Measurements from ENCODE around the gene NEK9. TPM values are rescaled to one million over a fixed set of nuclear protein-coding genes. Genes with fewer than 3 reads are reported as not detected.

NEK9 gene
- polyA plus RNA-seq, 1 experiment, result 82.3 TPM

DNA sequence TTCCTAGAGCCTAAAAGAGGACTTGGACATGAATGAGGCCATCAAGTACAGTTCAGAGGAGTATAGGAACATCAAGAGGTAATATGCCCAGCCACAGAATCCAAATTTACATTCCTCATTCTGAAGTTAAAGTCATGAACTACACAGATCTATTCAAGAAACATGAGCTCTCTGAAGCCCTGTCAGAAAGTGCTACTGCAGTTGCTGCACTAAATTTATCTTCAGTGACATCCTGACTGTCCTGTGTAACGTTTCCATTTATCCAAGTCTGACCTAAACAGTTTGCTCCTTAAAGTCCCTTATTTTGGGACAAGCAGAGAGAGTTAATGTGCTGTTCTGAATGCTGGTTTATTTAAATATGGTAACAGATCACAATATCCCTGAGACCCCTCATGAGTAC is 28.2 kb downstream of the NEK9 start:
- CTCF ChIA-PET, result interaction anchor here (0.8 to 1.4 kb wide), 2 partner anchors 10 to 205 kb away, joined by 3 to 10 read pairs; no protein-coding TSS in a partner anchor
- POLR2A ChIA-PET, result no interaction called here
- H3K9me3 ChIP-seq (ENCODE audit: control insufficient read depth, insufficient read depth, low read length), result no peaks in the 10 kb centered on the region
- DNase-seq (ENCODE audit: low read depth, low spot score), result no peak
- no peak overlapping the region for H3K27ac ChIP-seq (ENCODE audit: low read depth, low read length)
- no peaks in the 10 kb centered on the region for H3K27me3 ChIP-seq (ENCODE audit: control insufficient read depth, insufficient read depth, low read length)
- TF ChIP-seq, protein P1, sequence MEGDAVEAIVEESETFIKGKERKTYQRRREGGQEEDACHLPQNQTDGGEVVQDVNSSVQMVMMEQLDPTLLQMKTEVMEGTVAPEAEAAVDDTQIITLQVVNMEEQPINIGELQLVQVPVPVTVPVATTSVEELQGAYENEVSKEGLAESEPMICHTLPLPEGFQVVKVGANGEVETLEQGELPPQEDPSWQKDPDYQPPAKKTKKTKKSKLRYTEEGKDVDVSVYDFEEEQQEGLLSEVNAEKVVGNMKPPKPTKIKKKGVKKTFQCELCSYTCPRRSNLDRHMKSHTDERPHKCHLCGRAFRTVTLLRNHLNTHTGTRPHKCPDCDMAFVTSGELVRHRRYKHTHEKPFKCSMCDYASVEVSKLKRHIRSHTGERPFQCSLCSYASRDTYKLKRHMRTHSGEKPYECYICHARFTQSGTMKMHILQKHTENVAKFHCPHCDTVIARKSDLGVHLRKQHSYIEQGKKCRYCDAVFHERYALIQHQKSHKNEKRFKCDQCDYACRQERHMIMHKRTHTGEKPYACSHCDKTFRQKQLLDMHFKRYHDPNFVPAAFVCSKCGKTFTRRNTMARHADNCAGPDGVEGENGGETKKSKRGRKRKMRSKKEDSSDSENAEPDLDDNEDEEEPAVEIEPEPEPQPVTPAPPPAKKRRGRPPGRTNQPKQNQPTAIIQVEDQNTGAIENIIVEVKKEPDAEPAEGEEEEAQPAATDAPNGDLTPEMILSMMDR (IDR thresholded peaks at IDR 0.05; ENCODE audit: low read depth, low read length), result no peak
- no peak overlapping the region for H3K4me3 ChIP-seq (ENCODE audit: low read depth, low read length)

DNA sequence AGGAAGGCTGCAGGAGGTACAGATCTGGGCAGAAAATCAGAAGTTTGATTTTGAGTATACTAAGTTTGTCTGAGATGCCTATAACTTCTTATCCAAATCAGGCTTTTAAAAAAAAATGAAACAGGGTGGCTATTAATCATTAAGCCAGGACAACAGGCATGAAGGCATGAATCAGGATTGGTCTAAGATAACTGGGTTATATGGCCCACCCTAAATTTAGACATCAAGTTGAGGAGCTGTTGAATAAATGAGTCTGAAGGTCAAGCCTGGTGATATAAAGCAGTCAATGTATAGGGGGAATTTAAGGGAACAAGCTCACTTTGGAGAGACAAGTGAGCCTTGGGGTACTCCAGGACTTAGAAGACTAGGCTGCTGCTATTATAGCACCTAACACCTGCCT is 28.6 kb downstream of the NEK9 start:
- H3K27me3 ChIP-seq (ENCODE audit: control insufficient read depth, insufficient read depth, low read length), result no peaks in the 10 kb centered on the region
- ChIA-PET POLR2A (no interaction called here), CTCF (interaction anchor here (0.8 to 1.4 kb wide), 2 partner anchors 10 to 206 kb away, joined by 3 to 10 read pairs; no protein-coding TSS in a partner anchor)
- TF ChIP-seq, protein P1 (IDR thresholded peaks at IDR 0.05; ENCODE audit: low read depth, low read length), result no peak
- no peak overlapping the region for H3K27ac ChIP-seq (ENCODE audit: low read depth, low read length)
- no peak overlapping the region for H3K4me3 ChIP-seq (ENCODE audit: low read depth, low read length)
- DNase-seq (ENCODE audit: low read depth, low spot score), result no peak
- no peaks in the 10 kb centered on the region for H3K9me3 ChIP-seq (ENCODE audit: control insufficient read depth, insufficient read depth, low read length)

DNA sequence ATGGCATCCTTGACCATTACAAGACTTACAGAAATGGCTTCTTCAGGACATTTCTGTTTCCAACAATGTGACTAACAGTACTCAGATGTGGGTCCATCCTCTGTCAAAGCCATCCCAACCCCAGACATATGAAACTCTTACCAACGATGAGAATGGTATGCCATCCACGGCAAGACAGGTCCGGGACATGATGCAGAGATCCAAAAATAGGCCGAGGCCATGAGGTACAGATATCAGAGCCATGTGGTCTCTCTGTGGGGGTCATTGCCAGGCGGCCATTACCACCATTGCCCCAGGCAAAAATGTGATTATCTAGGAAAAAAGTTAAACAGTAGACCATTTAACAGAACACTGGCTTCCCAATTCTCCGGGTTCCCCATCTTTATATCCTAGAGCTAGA is 29.9 kb downstream of the NEK9 start:
- no peak for DNase-seq (ENCODE audit: low read depth, low spot score)
- H3K27me3 ChIP-seq (ENCODE audit: control insufficient read depth, insufficient read depth, low read length), result no peaks in the 10 kb centered on the region
- ChIA-PET POLR2A (no interaction called here), CTCF (interaction anchor here (1.0 kb wide), 1 partner anchor 8 kb away, joined by 5 read pairs; no protein-coding TSS in a partner anchor)
- no peaks in the 10 kb centered on the region for H3K9me3 ChIP-seq (ENCODE audit: control insufficient read depth, insufficient read depth, low read length)
- TF ChIP-seq, protein P1 (IDR thresholded peaks at IDR 0.05; ENCODE audit: low read depth, low read length), result no peak
- no peak overlapping the region for H3K27ac ChIP-seq (ENCODE audit: low read depth, low read length)
- no peak overlapping the region for H3K4me3 ChIP-seq (ENCODE audit: low read depth, low read length)

DNA sequence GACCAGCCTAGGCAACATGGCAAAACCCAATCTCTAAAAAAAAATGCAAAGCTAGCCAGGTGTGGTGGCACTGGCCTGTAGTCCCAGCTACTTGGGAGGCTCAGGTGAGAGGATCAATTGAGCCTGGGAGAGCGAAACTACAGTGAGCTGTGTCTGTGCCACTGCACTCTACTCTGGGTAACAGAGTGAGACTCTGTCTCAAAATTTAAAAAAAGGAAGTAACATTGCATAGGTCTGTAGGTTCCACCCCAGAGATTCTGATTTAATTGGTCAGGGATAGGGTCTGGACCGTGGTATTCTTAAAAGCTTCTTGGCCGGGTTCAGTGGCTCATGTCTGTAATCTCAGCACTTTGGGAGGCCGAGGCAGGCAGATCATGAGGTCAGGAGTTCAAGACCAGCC is 31.2 kb downstream of the NEK9 start:
- ChIA-PET CTCF (interaction anchor here (0.6 kb wide), 1 partner anchor 113 kb away, joined by 12 read pairs; no protein-coding TSS in a partner anchor), POLR2A (no interaction called here)

DNA sequence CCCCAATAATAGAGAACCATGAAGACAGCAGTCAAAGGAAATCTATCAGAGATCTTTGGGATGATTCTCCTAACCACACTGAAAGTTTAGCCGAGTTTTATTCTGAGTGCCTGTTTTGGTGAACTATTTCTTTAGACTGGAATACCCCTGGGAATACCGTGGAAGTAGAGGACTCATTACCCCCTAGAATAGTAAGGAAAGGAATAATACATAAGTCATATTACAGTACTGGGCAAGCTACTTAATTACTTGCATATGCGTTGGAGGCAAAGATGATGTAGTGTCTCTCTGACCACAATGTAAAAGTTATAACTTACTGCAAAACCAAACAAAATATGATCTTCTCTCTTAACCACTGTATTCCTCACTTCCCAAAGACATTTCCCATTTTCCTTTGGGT is 32.0 kb downstream of the NEK9 start:
- TF ChIP-seq, protein P1 (IDR thresholded peaks at IDR 0.05; ENCODE audit: low read depth, low read length), result no peak
- H3K4me3 ChIP-seq (ENCODE audit: low read depth, low read length), result no peak overlapping the region
- CTCF ChIA-PET, result interaction anchor here (0.6 kb wide), 1 partner anchor 42 kb away, joined by 3 read pairs; no protein-coding TSS in a partner anchor
- H3K9me3 ChIP-seq (ENCODE audit: control insufficient read depth, insufficient read depth, low read length), result no peaks in the 10 kb centered on the region
- no peaks in the 10 kb centered on the region for H3K27me3 ChIP-seq (ENCODE audit: control insufficient read depth, insufficient read depth, low read length)
- H3K27ac ChIP-seq (ENCODE audit: low read depth, low read length), result no peak overlapping the region
- DNase-seq (ENCODE audit: low read depth, low spot score), result no peak
- POLR2A ChIA-PET, result no interaction called here

More for the DNA sequence above, 31.2 kb downstream of the NEK9 start:
- no peak overlapping the region for H3K27ac ChIP-seq (ENCODE audit: low read depth, low read length)
- H3K27me3 ChIP-seq (ENCODE audit: control insufficient read depth, insufficient read depth, low read length), result no peaks in the 10 kb centered on the region
- H3K9me3 ChIP-seq (ENCODE audit: control insufficient read depth, insufficient read depth, low read length), result no peaks in the 10 kb centered on the region
- no peak for DNase-seq (ENCODE audit: low read depth, low spot score)
- TF ChIP-seq, protein P1 (IDR thresholded peaks at IDR 0.05; ENCODE audit: low read depth, low read length), result no peak
- no peak overlapping the region for H3K4me3 ChIP-seq (ENCODE audit: low read depth, low read length)
